ENCODE measurements around the gene DISP1. TPM values are rescaled to one million over a fixed set of nuclear protein-coding genes. Genes with fewer than 3 reads are reported as not detected.

Gene DISP1
- total and polyA plus RNA-seq, 10 of the 15 experiments (the other 5 are each of a cell fraction or from before 2014, with no cell fraction given): 0.11 to 1.4 (median 0.72) TPM

GRCh38 chr1:222821239-222821638 is 6.4 kb downstream of the DISP1 start (continued):
- TF ChIP-seq PRDM15 (CRISPR knock-in tag; IDR thresholded peaks at IDR 0.05) (no peak), SREBF2 (IDR thresholded peaks at IDR 0.05; ENCODE audit: low read length) (no peak)
- TF ChIP-seq, protein P1, sequence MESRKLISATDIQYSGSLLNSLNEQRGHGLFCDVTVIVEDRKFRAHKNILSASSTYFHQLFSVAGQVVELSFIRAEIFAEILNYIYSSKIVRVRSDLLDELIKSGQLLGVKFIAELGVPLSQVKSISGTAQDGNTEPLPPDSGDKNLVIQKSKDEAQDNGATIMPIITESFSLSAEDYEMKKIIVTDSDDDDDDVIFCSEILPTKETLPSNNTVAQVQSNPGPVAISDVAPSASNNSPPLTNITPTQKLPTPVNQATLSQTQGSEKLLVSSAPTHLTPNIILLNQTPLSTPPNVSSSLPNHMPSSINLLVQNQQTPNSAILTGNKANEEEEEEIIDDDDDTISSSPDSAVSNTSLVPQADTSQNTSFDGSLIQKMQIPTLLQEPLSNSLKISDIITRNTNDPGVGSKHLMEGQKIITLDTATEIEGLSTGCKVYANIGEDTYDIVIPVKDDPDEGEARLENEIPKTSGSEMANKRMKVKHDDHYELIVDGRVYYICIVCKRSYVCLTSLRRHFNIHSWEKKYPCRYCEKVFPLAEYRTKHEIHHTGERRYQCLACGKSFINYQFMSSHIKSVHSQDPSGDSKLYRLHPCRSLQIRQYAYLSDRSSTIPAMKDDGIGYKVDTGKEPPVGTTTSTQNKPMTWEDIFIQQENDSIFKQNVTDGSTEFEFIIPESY (IDR thresholded peaks at IDR 0.05): no peak

GRCh38 chr1:222823695-222824094 is 8.9 kb downstream of the DISP1 start:
- FAIRE-seq (no peak), DNase-seq (ENCODE audit: low read depth, low spot score) (no peak), ATAC-seq (no peak)
- no peaks in the 10 kb centered on the region for H3K27me3 ChIP-seq (replicated peaks in 1 of 2; ENCODE audit: control insufficient read depth in 2 of 2, insufficient read depth in 2 of 2, low read length in 1 of 2)
- H3K4me3 ChIP-seq: no peak overlapping the region
- ChIA-PET CTCF (no interaction called here), SMC1A (ENCODE audit: uncharacterized antibody, unreplicated experiment) (interaction anchor here (1.1 kb wide), 1 partner anchor 82 kb away, joined by 3 read pairs; no protein-coding TSS in a partner anchor), RAD21 (ENCODE audit: unreplicated experiment) (no interaction called here), POLR2A (interaction anchor here (0.7 kb wide), 1 partner anchor 266 kb away, joined by 5 read pairs; no protein-coding TSS in a partner anchor)
- no peaks in the 10 kb centered on the region for H3K4me1 ChIP-seq (ENCODE audit: control insufficient read depth, insufficient read depth, low read length)
- intact Hi-C loops (cut with micrococcal nuclease; ENCODE audit: unreplicated experiment): no loop called here
- H3K36me3 ChIP-seq (ENCODE audit: control insufficient read depth in 2 of 2, insufficient read depth in 2 of 2, low read length in 1 of 2): no peaks in the 10 kb centered on the region
- no peak overlapping the region for H2AFZ ChIP-seq (ENCODE audit: control insufficient read depth, low read depth, low read length)
- H3K9ac ChIP-seq (ENCODE audit: control insufficient read depth, insufficient read depth, low read length): no peak overlapping the region
- TF ChIP-seq CTCF (IDR thresholded peaks at IDR 0.05 in 2 of 3, conservative IDR thresholded peaks at IDR 0.05 in 1 of 3; ENCODE audit: control insufficient read depth in 2 of 3, extremely low read depth in 1 of 3, insufficient read depth in 1 of 3, low read depth in 3 of 3, low read length in 3 of 3) (no peak), ZSCAN29 (IDR thresholded peaks at IDR 0.05) (no peak), USF2 (IDR thresholded peaks at IDR 0.05; ENCODE audit: borderline replicate concordance, low read depth, low read length) (no peak), NFYB (IDR thresholded peaks at IDR 0.05; ENCODE audit: insufficient read depth, low read depth, low read length) (no peak), SMC3 (IDR thresholded peaks at IDR 0.05; ENCODE audit: borderline replicate concordance, low read length) (no peak), GABPA (IDR thresholded peaks at IDR 0.05; ENCODE audit: low read depth) (no peak), ZZZ3 (IDR thresholded peaks at IDR 0.05; ENCODE audit: control insufficient read depth, insufficient read length, low read depth) (no peak), DPF2 (IDR thresholded peaks at IDR 0.05) (no peak), TCF3 (IDR thresholded peaks at IDR 0.05; ENCODE audit: borderline replicate concordance, insufficient read depth, low read depth, low read length) (no peak)
- TF ChIP-seq, protein P2, sequence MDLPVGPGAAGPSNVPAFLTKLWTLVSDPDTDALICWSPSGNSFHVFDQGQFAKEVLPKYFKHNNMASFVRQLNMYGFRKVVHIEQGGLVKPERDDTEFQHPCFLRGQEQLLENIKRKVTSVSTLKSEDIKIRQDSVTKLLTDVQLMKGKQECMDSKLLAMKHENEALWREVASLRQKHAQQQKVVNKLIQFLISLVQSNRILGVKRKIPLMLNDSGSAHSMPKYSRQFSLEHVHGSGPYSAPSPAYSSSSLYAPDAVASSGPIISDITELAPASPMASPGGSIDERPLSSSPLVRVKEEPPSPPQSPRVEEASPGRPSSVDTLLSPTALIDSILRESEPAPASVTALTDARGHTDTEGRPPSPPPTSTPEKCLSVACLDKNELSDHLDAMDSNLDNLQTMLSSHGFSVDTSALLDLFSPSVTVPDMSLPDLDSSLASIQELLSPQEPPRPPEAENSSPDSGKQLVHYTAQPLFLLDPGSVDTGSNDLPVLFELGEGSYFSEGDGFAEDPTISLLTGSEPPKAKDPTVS (IDR thresholded peaks at IDR 0.05; ENCODE audit: low read depth, low read length): no peak
- WGBS (ENCODE audit: insufficient coverage, insufficient replicate concordance, low lambda C conversion rate, missing lambda C conversion rate): 33% methylated on average over 3 of the region's 3 CpGs
- no peaks in the 10 kb centered on the region for H3K79me2 ChIP-seq (ENCODE audit: control insufficient read depth, insufficient read depth, low read length)
- H3K9me3 ChIP-seq (replicated peaks; ENCODE audit: control insufficient read depth, insufficient read depth, low read length): no peaks in the 10 kb centered on the region
- H4K20me1 ChIP-seq (ENCODE audit: control insufficient read depth, insufficient read depth): no peaks in the 10 kb centered on the region
- no TSS peak for BruUV-seq (replicated peaks)
- in situ Hi-C loops (cut with MboI): no loop called here
- H3K4me2 ChIP-seq (ENCODE audit: control insufficient read depth, insufficient read depth): no peak overlapping the region
- H3K27ac ChIP-seq (ENCODE audit: control insufficient read depth, insufficient read depth): no peak overlapping the region

All from GM12878 (cell line).